NCI-H345 treated with DMSO at 0.1 percent for 48 hours (cell line): Measurements from ENCODE around the gene RNF180.
"Not testable (repeated sequence)": the region's sequence is repeated elsewhere in the genome, so short reads cannot be mapped to it uniquely, and the experiment has no call there.

ENCODE experiments used
- DNase-seq: peaks from one replicate; lab custom pipeline; 2025; ENCODE audit not compliant: unreplicated experiment; lab: John Stamatoyannopoulos, UW

RNF180 gene

DNA sequence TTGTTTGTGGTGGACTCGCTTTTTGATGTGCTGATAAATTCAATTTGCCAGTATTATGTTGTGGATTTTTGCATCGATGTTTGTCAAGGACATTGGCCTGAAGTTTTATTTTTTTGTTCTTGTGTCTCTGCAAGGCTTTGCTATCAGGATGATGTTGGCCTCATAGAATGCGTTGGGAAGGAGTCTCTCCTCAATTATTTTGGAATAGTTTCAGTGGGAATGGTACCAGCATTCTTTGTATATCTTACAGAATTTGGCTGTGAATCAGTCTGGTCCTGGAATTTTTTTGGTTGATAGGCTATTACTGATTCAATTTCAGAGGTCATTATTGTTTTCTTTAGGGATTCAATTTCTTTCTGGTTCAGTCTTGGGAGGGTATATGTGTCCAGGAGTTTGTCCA is 198.8 kb downstream of the RNF180 start:
- DNase-seq = no peak

DNA sequence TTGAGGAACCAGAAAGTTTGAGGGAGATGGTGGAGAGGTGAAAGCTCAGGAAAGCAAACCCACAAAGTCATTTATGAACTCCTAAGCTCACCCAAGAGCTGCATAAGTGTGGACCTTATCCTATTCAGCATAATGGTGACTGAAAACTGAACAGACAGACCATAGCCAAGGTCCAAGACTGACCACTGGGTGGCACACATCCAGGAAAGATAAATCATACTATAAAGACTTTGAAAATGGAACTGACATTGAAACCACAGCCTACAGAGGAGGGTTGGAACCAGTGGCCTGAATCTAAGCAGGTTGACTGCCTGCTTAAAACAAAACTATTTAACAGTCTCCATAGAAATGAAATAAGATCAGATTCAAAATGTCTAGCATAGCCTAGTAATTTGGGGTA is 219.1 kb downstream of the RNF180 start:
- no peak for DNase-seq

DNA sequence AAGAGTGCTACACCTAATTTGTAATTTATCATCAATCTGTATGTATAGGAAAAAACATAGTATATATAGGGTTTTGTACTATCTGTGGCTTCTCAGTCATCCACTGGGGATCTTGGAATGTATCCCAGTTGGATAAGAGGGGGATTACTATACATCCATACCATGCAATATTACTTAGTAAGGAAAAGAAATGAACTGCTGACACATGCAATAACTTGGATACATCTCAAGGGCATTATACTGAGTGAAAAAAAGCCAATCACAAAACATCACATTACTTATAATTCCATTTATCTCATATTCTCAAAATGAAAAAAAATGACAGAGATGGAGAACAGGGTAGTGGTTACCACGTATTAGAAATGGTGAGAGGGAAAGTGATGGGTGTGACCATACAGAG is 231.9 kb downstream of the RNF180 start:
- no peak for DNase-seq

DNA sequence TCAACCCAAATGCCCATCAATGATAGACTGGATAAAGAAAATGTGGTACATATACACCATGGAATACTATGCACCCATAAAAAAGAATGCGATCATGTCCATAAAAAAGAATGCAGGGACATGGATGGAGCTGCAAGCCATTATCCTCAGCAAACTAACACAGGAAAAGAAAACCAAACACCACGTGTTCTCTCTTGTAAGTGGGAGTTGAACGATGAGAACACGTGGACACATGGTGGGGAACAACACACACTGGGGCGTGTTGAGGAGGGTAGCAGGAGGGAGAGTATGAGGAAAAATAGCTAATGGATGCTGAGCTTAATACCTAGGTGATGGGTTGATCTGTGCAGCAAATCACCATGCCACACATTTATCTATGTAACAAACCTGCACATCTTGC is 233.1 kb downstream of the RNF180 start:
- DNase-seq = not testable (repeated sequence)

DNA sequence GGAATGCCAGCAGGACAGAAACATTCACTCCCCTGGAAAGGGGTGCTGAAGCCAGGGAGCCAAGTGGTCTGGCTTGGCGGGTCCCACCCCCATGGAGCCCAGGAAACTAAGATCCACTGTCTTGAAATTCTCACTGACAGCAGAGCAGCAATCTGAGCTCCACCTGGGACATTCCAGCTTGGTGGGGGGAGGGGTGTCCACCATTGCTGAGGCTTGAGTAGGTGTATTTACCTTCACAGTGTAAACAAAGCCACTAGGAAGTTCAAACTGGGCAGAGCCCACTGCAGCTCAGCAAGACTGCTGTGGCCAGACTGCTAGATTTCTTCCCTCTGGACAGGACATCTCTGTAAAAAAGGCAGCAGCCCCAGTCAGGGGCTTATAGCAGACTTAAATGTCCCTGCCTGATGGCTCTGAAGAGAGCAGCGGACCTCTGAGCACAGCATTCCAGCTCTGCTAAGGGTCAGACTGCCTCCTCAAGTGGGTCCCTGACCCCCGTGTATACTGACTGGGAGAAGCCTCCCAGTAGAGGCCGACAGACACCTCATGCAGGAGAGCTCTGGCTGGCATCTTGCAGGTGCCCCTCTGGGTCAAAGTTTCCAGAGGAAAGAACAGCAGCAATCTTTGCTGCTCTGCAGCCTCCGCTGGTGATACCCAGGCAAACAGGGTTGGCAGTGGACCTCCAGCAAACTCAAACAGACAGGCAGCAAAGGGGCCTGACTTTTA is 241.6 kb downstream of the RNF180 start:
- DNase-seq = not testable (repeated sequence)

DNA sequence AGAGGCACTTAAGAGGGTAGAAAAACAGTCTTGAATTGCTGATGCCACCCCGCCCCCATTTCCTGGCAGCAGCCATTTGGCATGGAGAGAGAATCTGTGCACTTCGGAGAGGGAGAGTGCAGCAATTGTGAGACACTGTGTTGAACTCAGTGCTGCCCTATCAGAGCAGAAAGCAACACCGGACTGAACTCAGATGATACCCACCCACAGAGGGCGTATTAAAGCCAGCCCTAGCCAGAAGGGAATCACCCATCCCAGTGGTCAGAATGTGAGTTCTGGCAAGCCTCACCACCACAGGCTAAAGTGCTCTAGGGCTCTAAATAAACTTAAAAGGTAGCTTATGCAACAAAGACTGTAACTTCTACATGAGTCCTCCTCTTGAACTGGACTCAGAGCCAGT is 251.7 kb downstream of the RNF180 start:
- no peak for DNase-seq

DNA sequence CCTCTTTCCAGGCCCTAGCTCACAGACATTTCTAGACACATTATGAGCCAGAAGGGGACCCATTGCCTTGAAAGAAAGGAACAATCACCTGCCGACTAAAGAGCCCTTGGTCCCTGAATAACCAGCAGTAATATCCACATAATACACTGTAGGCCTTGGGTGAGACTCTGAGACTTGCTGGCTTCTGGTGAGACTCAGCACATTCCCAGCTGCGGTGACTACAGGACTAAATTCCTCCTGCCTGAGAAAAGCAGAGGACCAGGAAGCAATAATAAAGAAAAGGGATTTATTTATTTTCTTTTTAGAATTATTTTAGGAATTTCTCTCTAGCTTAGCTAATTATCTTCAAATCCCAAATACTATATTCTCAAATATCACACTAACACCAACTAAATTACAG is 252.4 kb downstream of the RNF180 start:
- no peak for DNase-seq
